ENCODE data around the gene SMURF1.

Gene SMURF1

DNA sequence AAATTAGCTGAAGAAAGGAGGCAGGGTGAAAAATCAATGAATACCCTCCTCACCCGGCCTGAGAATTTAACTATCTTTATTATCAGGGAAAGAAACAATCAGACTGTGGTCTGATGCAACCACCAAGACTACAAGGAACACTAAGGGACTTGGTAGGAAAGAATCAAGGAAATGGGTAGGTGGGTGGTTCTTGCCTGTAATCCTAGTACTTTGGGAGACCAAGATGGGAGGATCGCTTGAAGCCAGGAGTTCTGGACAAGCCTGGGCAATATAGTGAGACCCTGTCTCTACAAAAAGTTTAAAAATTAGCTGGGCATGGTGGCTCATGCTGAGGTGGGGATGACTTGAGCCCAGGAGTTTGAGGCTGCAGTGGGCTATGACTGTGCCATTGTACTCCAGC lies 12.6 kb downstream of the SMURF1 start:
- no peaks in the 10 kb centered on the region for H3K27me3 ChIP-seq (ENCODE audit: control insufficient read depth in 1 of 2, insufficient read depth in 2 of 2, low read length in 2 of 2)
- no peak overlapping the region for H3K4me3 ChIP-seq (ENCODE audit: low read depth in 1 of 2, low read length in 2 of 2)
- no peaks in the 10 kb centered on the region for H3K36me3 ChIP-seq (ENCODE audit: control insufficient read depth in 1 of 2, insufficient read depth in 2 of 2, low read length in 2 of 2)
- no peak overlapping the region for H3K9ac ChIP-seq (ENCODE audit: low read depth in 1 of 2, low read length in 2 of 2)
- no peak overlapping the region for H3K27ac ChIP-seq (ENCODE audit: low read depth, low read length)
- no peaks in the 10 kb centered on the region for H3K9me3 ChIP-seq (ENCODE audit: control insufficient read depth in 1 of 2, low read length in 2 of 2)
- H3K4me1 ChIP-seq (ENCODE audit: control insufficient read depth in 1 of 2, insufficient read depth in 2 of 2, low read length in 2 of 2), result peaks cover 7 to 54% of the 10 kb centered on the region in 2 donors

- H3K27ac ChIP-seq (ENCODE audit: low read depth, low read length), result no peak overlapping the region
- no peaks in the 10 kb centered on the region for H3K27me3 ChIP-seq (ENCODE audit: control insufficient read depth in 1 of 2, insufficient read depth in 2 of 2, low read length in 2 of 2)
- no peak overlapping the region for H3K4me3 ChIP-seq (ENCODE audit: low read depth in 1 of 2, low read length in 2 of 2)
- H3K36me3 ChIP-seq (ENCODE audit: control insufficient read depth in 1 of 2, insufficient read depth in 2 of 2, low read length in 2 of 2), result no peaks in the 10 kb centered on the region
- H3K4me1 ChIP-seq (ENCODE audit: control insufficient read depth in 1 of 2, insufficient read depth in 2 of 2, low read length in 2 of 2), result peaks cover 14 to 57% of the 10 kb centered on the region in 2 donors
- no peak overlapping the region for H3K9ac ChIP-seq (ENCODE audit: low read depth in 1 of 2, low read length in 2 of 2)
- no peaks in the 10 kb centered on the region for H3K9me3 ChIP-seq (ENCODE audit: control insufficient read depth in 1 of 2, low read length in 2 of 2)
Observed at GRCh38 chr7:99129536-99129935, 14.4 kb downstream of the SMURF1 start.

- no peaks in the 10 kb centered on the region for H3K27me3 ChIP-seq (ENCODE audit: control insufficient read depth in 1 of 2, insufficient read depth in 2 of 2, low read length in 2 of 2)
- peaks cover 19 to 59% of the 10 kb centered on the region in 2 donors for H3K4me1 ChIP-seq (ENCODE audit: control insufficient read depth in 1 of 2, insufficient read depth in 2 of 2, low read length in 2 of 2)
- H3K36me3 ChIP-seq (ENCODE audit: control insufficient read depth in 1 of 2, insufficient read depth in 2 of 2, low read length in 2 of 2), result no peaks in the 10 kb centered on the region
- H3K9ac ChIP-seq (ENCODE audit: low read depth in 1 of 2, low read length in 2 of 2), result no peak overlapping the region
- no peak overlapping the region for H3K27ac ChIP-seq (ENCODE audit: low read depth, low read length)
- H3K9me3 ChIP-seq (ENCODE audit: control insufficient read depth in 1 of 2, low read length in 2 of 2), result no peaks in the 10 kb centered on the region
- no peak overlapping the region for H3K4me3 ChIP-seq (ENCODE audit: low read depth in 1 of 2, low read length in 2 of 2)
Observed at GRCh38 chr7:99129001-99129400, 14.9 kb downstream of the SMURF1 start.

- Histone ChIP-seq H3K4me1 (ENCODE audit: control insufficient read depth in 1 of 2, insufficient read depth in 2 of 2, low read length in 2 of 2) (peaks cover 25 to 58% of the 10 kb centered on the region in 2 donors), H3K4me3 (ENCODE audit: low read depth in 1 of 2, low read length in 2 of 2) (no peak overlapping the region), H3K9ac (ENCODE audit: low read depth in 1 of 2, low read length in 2 of 2) (no peak overlapping the region), H3K27ac (ENCODE audit: low read depth, low read length) (no peak overlapping the region), H3K9me3 (ENCODE audit: control insufficient read depth in 1 of 2, low read length in 2 of 2) (no peaks in the 10 kb centered on the region), H3K27me3 (ENCODE audit: control insufficient read depth in 1 of 2, insufficient read depth in 2 of 2, low read length in 2 of 2) (no peaks in the 10 kb centered on the region), H3K36me3 (ENCODE audit: control insufficient read depth in 1 of 2, insufficient read depth in 2 of 2, low read length in 2 of 2) (no peaks in the 10 kb centered on the region)
Observed at GRCh38 chr7:99128076-99128950, 15.6 kb downstream of the SMURF1 start.

- Histone ChIP-seq H3K4me1 (ENCODE audit: control insufficient read depth in 1 of 2, insufficient read depth in 2 of 2, low read length in 2 of 2) (peaks cover 25 to 53% of the 10 kb centered on the region in 2 donors), H3K9me3 (ENCODE audit: control insufficient read depth in 1 of 2, low read length in 2 of 2) (no peaks in the 10 kb centered on the region), H3K9ac (ENCODE audit: low read depth in 1 of 2, low read length in 2 of 2) (no peak overlapping the region), H3K4me3 (ENCODE audit: low read depth in 1 of 2, low read length in 2 of 2) (no peak overlapping the region), H3K27me3 (ENCODE audit: control insufficient read depth in 1 of 2, insufficient read depth in 2 of 2, low read length in 2 of 2) (no peaks in the 10 kb centered on the region), H3K27ac (ENCODE audit: low read depth, low read length) (no peak overlapping the region), H3K36me3 (ENCODE audit: control insufficient read depth in 1 of 2, insufficient read depth in 2 of 2, low read length in 2 of 2) (no peaks in the 10 kb centered on the region)
Observed at GRCh38 chr7:99127636-99128035, 16.3 kb downstream of the SMURF1 start.

DNA sequence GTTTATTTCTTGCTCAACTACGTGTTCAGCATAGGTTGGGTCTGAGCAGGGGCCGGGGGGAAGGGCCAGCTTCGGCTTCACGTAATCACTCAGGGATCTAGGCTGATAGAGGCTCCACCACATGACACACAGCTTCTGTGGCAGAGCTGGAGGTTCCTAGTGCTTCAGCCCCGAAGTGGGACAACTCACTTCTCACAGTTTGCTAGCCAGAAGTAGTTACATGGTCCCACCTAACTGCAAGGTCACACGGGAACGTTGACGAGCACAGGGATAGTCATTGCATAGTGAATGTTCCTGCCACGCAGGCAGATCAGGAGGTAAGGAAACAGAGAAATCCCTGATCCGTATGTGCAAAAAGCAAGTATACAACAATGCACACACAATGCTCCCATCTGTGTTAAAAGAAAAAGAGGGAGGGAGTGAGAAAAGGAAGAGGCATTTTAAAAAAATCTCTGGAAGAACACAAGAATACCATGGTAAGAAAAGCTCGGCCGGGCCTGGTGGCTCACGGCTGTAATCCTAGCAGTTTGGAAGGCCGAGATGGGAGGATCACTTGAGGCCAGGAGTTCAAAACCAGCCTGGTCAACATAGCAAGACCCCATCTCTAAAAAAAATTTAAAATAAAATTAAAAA lies 16.9 kb downstream of the SMURF1 start:
- Histone ChIP-seq H3K9me3 (ENCODE audit: control insufficient read depth in 1 of 2, low read length in 2 of 2) (no peaks in the 10 kb centered on the region), H3K27ac (ENCODE audit: low read depth, low read length) (peak overlapping the region; percentile 51), H3K27me3 (ENCODE audit: control insufficient read depth in 1 of 2, insufficient read depth in 2 of 2, low read length in 2 of 2) (no peaks in the 10 kb centered on the region), H3K36me3 (ENCODE audit: control insufficient read depth in 1 of 2, insufficient read depth in 2 of 2, low read length in 2 of 2) (no peaks in the 10 kb centered on the region), H3K4me3 (ENCODE audit: low read depth in 1 of 2, low read length in 2 of 2) (no peak overlapping the region), H3K9ac (ENCODE audit: low read depth in 1 of 2, low read length in 2 of 2) (no peak overlapping the region), H3K4me1 (ENCODE audit: control insufficient read depth in 1 of 2, insufficient read depth in 2 of 2, low read length in 2 of 2) (peaks cover 25 to 47% of the 10 kb centered on the region in 2 donors)

- no peak overlapping the region for H3K9ac ChIP-seq (ENCODE audit: low read depth in 1 of 2, low read length in 2 of 2)
- no peak overlapping the region for H3K4me3 ChIP-seq (ENCODE audit: low read depth in 1 of 2, low read length in 2 of 2)
- H3K4me1 ChIP-seq (ENCODE audit: control insufficient read depth in 1 of 2, insufficient read depth in 2 of 2, low read length in 2 of 2), result peaks cover 29 to 46% of the 10 kb centered on the region in 2 donors
- H3K27me3 ChIP-seq (ENCODE audit: control insufficient read depth in 1 of 2, insufficient read depth in 2 of 2, low read length in 2 of 2), result no peaks in the 10 kb centered on the region
- no peaks in the 10 kb centered on the region for H3K9me3 ChIP-seq (ENCODE audit: control insufficient read depth in 1 of 2, low read length in 2 of 2)
- no peak overlapping the region for H3K27ac ChIP-seq (ENCODE audit: low read depth, low read length)
- no peaks in the 10 kb centered on the region for H3K36me3 ChIP-seq (ENCODE audit: control insufficient read depth in 1 of 2, insufficient read depth in 2 of 2, low read length in 2 of 2)
Observed at GRCh38 chr7:99125505-99125865, 18.4 kb downstream of the SMURF1 start.

GRCh38 chr7:99124751-99125504 lies 19.0 kb downstream of the SMURF1 start:
- Histone ChIP-seq H3K36me3 (ENCODE audit: control insufficient read depth in 1 of 2, insufficient read depth in 2 of 2, low read length in 2 of 2) (no peaks in the 10 kb centered on the region), H3K4me3 (ENCODE audit: low read depth in 1 of 2, low read length in 2 of 2) (no peak overlapping the region), H3K9me3 (ENCODE audit: control insufficient read depth in 1 of 2, low read length in 2 of 2) (no peaks in the 10 kb centered on the region), H3K4me1 (ENCODE audit: control insufficient read depth in 1 of 2, insufficient read depth in 2 of 2, low read length in 2 of 2) (peaks cover 29 to 46% of the 10 kb centered on the region in 2 donors), H3K9ac (ENCODE audit: low read depth in 1 of 2, low read length in 2 of 2) (no peak overlapping the region), H3K27ac (ENCODE audit: low read depth, low read length) (no peak overlapping the region), H3K27me3 (ENCODE audit: control insufficient read depth in 1 of 2, insufficient read depth in 2 of 2, low read length in 2 of 2) (no peaks in the 10 kb centered on the region)

DNA sequence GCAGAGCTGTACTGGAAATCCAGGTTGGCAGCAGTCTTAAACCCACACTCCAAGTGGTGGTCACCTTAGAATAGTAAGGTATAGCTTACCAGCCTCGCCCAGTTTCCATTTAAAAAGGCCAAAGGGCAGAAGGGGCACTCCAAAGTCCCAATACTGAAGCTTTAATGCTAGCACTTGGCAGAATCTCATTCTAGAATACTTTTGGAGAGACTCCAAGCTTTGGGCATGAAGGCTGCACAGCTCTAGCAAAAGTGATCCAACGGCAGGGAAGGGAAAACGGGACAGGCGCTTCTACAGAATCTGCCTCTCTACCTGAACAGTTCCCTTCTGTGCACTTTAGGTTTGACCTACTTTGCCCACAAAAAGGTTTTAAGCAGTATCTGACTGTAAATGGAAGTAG lies 19.7 kb downstream of the SMURF1 start:
- peaks cover 26 to 46% of the 10 kb centered on the region in 2 donors for H3K4me1 ChIP-seq (ENCODE audit: control insufficient read depth in 1 of 2, insufficient read depth in 2 of 2, low read length in 2 of 2)
- no peak overlapping the region for H3K9ac ChIP-seq (ENCODE audit: low read depth in 1 of 2, low read length in 2 of 2)
- no peaks in the 10 kb centered on the region for H3K27me3 ChIP-seq (ENCODE audit: control insufficient read depth in 1 of 2, insufficient read depth in 2 of 2, low read length in 2 of 2)
- peak overlapping the region in 1 of 2 donors; percentile 17 for H3K4me3 ChIP-seq (ENCODE audit: low read depth in 1 of 2, low read length in 2 of 2)
- no peaks in the 10 kb centered on the region for H3K36me3 ChIP-seq (ENCODE audit: control insufficient read depth in 1 of 2, insufficient read depth in 2 of 2, low read length in 2 of 2)
- H3K27ac ChIP-seq (ENCODE audit: low read depth, low read length), result no peak overlapping the region
- H3K9me3 ChIP-seq (ENCODE audit: control insufficient read depth in 1 of 2, low read length in 2 of 2), result no peaks in the 10 kb centered on the region

GRCh38 chr7:99123571-99124033 lies 20.3 kb downstream of the SMURF1 start:
- Histone ChIP-seq H3K9me3 (ENCODE audit: control insufficient read depth in 1 of 2, low read length in 2 of 2) (no peaks in the 10 kb centered on the region), H3K36me3 (ENCODE audit: control insufficient read depth in 1 of 2, insufficient read depth in 2 of 2, low read length in 2 of 2) (no peaks in the 10 kb centered on the region), H3K27ac (ENCODE audit: low read depth, low read length) (no peak overlapping the region), H3K4me1 (ENCODE audit: control insufficient read depth in 1 of 2, insufficient read depth in 2 of 2, low read length in 2 of 2) (peaks cover 26 to 40% of the 10 kb centered on the region in 2 donors), H3K4me3 (ENCODE audit: low read depth in 1 of 2, low read length in 2 of 2) (no peak overlapping the region), H3K27me3 (ENCODE audit: control insufficient read depth in 1 of 2, insufficient read depth in 2 of 2, low read length in 2 of 2) (no peaks in the 10 kb centered on the region), H3K9ac (ENCODE audit: low read depth in 1 of 2, low read length in 2 of 2) (no peak overlapping the region)
